ENCODE measurements around the gene FAM161B.
"Not testable (repeated sequence)": the region's sequence is repeated elsewhere in the genome, so short reads cannot be mapped to it uniquely, and the experiment has no call there.

The FAM161B gene

GRCh38 chr14:73942180-73942579, 7.7 kb downstream of the FAM161B start:
- no peak for DNase-seq (ENCODE audit: low spot score)

- DNase-seq (ENCODE audit: low spot score): no peak
These were observed 12.9 kb downstream of the FAM161B start for GRCh38 chr14:73937012-73937411.

GRCh38 chr14:73936548-73936947, 13.3 kb downstream of the FAM161B start:
- DNase-seq (ENCODE audit: low spot score): no peak

GRCh38 chr14:73935666-73936065, 14.2 kb downstream of the FAM161B start:
- peak; percentile 16 for DNase-seq (ENCODE audit: low spot score)

- DNase-seq (ENCODE audit: low spot score): no peak
These were observed 25.6 kb downstream of the FAM161B start for GRCh38 chr14:73924337-73924736.

GRCh38 chr14:73919457-73919856, 30.4 kb downstream of the FAM161B start:
- DNase-seq (ENCODE audit: low spot score): not testable (repeated sequence)

- no peak for DNase-seq (ENCODE audit: low spot score)
These were observed 33.6 kb downstream of the FAM161B start for GRCh38 chr14:73916324-73916723.

- DNase-seq (ENCODE audit: low spot score): no peak
These were observed 36.6 kb downstream of the FAM161B start for GRCh38 chr14:73913256-73913655.

GRCh38 chr14:73909681-73910080, 40.2 kb downstream of the FAM161B start:
- DNase-seq (ENCODE audit: low spot score): no peak

GRCh38 chr14:73903028-73903427, 46.9 kb downstream of the FAM161B start:
- DNase-seq (ENCODE audit: low spot score): no peak

- DNase-seq (ENCODE audit: low spot score): no peak
These were observed 53.4 kb downstream of the FAM161B start for GRCh38 chr14:73896521-73896920.

GRCh38 chr14:73895939-73896338, 54.0 kb downstream of the FAM161B start:
- no peak for DNase-seq (ENCODE audit: low spot score)

GRCh38 chr14:73894180-73894687, 55.7 kb downstream of the FAM161B start:
- not testable (repeated sequence) for DNase-seq (ENCODE audit: low spot score)

GRCh38 chr14:73889376-73889775, 60.5 kb downstream of the FAM161B start:
- DNase-seq (ENCODE audit: low spot score): no peak

GRCh38 chr14:73888971-73889370, 60.9 kb downstream of the FAM161B start:
- no peak for DNase-seq (ENCODE audit: low spot score)

GRCh38 chr14:73888460-73888725, 61.5 kb downstream of the FAM161B start:
- no peak for DNase-seq (ENCODE audit: low spot score)

GRCh38 chr14:73887694-73888459, 62.0 kb downstream of the FAM161B start:
- no peak for DNase-seq (ENCODE audit: low spot score)

- no peak for DNase-seq (ENCODE audit: low spot score)
These were observed 62.6 kb downstream of the FAM161B start for GRCh38 chr14:73887318-73887616.

GRCh38 chr14:73886449-73887317, 63.2 kb downstream of the FAM161B start, which contains the start of gene ZNF410:
ZNF410 (plus strand) TSS chr14:73886859; CDS start chr14:73892176, 5,317 bp downstream.
- peak; percentile 86 for DNase-seq (ENCODE audit: low spot score)

GRCh38 chr14:73884438-73885190, 65.3 kb downstream of the FAM161B start:
- no peak for DNase-seq (ENCODE audit: low spot score)
